Ascending aorta (tissue), 2 donors: Measurements from ENCODE around the gene SORCS2. TPM values are rescaled to one million over a fixed set of nuclear protein-coding genes. Genes with fewer than 3 reads are reported as not detected.

Experiments used
- DNase-seq, 2 donors: peaks; one replicate each; pipeline ENCODE4 v3.0.0-alpha.2; 2019; ENCODE audit warnings: low spot score in 2 of 2
- H3K27ac ChIP-seq, 2 donors: fragments of 200-600 bp; sonication (generic); one replicate each; pipeline ENCODE4 v1.5.1; 2016 to 2017; ENCODE audit warnings: mild to moderate bottlenecking in 1 of 2
- H3K27me3 ChIP-seq: fragments of 200-600 bp; sonication (generic); one replicate; pipeline ENCODE4 v1.5.1; 2017
- H3K36me3 ChIP-seq, 2 donors: fragments of 200-600 bp; sonication (generic); one replicate each; pipeline ENCODE4 v1.5.1; 2016
- H3K4me1 ChIP-seq, 2 donors: fragments of 200-600 bp; sonication (generic); one replicate each; pipeline ENCODE4 v1.5.1; 2016 to 2017; ENCODE audit warnings: mild to moderate bottlenecking in 1 of 2
- H3K4me3 ChIP-seq, 2 donors: fragments of 200-600 bp; sonication (generic); one replicate each; pipeline ENCODE4 v1.5.1; 2016 to 2017; ENCODE audit warnings: mild to moderate bottlenecking in 1 of 2
- H3K9me3 ChIP-seq, 2 donors: fragments of 200-600 bp; sonication (generic); one replicate each; pipeline ENCODE4 v1.5.1; 2016
- CTCF ChIP-seq, 3 experiments: fragments of 200-600 bp in 2 of 3; fragments of 450-650 bp in 1 of 3; sonication (generic) in 2 of 3; IDR thresholded peaks; one replicate each; pipeline ENCODE4 v1.5.1; 2016 to 2019; ENCODE audit warnings: antibody characterized with exemption in 3 of 3, mild to moderate bottlenecking in 1 of 3, moderate library complexity in 1 of 3
- intact Hi-C: fragments of 100-400 bp; cut with DNase I; formaldehyde crosslinking; loops from one replicate; pipeline ENCODE4 v1.15.1; 2023
- total RNA-seq: library from RNA; depleted of rRNA; stranded (reverse); fragments of >200 nt; gene quantifications from one replicate; pipeline ENCODE4 v1.1.0, GENCODE V29; 2016

The SORCS2 gene
- total RNA-seq, 1 donor from 2014 or later: 0.32 TPM

GRCh38 chr4:7236847-7237246 is 44.5 kb downstream of the SORCS2 start:
- no peaks in the 10 kb centered on the region for H3K9me3 ChIP-seq
- H3K36me3 ChIP-seq: no peaks in the 10 kb centered on the region
- H3K4me3 ChIP-seq: no peak overlapping the region
- TF ChIP-seq CTCF (IDR thresholded peaks at IDR 0.05): no peak
- intact Hi-C loops: no loop called here
- H3K27me3 ChIP-seq: no peaks in the 10 kb centered on the region
- no peak overlapping the region for H3K27ac ChIP-seq
- H3K4me1 ChIP-seq: peaks cover 0 to 4% of the 10 kb centered on the region in 2 donors
- DNase-seq: no peak

GRCh38 chr4:7237873-7238272 is 45.5 kb downstream of the SORCS2 start:
- H3K27me3 ChIP-seq: no peaks in the 10 kb centered on the region
- TF ChIP-seq CTCF (IDR thresholded peaks at IDR 0.05): no peak
- H3K36me3 ChIP-seq: no peaks in the 10 kb centered on the region
- peaks cover 0 to 4% of the 10 kb centered on the region in 2 donors for H3K4me1 ChIP-seq
- DNase-seq: no peak
- H3K9me3 ChIP-seq: no peaks in the 10 kb centered on the region
- no peak overlapping the region for H3K4me3 ChIP-seq
- H3K27ac ChIP-seq: no peak overlapping the region
- intact Hi-C loops: no loop called here

DNA sequence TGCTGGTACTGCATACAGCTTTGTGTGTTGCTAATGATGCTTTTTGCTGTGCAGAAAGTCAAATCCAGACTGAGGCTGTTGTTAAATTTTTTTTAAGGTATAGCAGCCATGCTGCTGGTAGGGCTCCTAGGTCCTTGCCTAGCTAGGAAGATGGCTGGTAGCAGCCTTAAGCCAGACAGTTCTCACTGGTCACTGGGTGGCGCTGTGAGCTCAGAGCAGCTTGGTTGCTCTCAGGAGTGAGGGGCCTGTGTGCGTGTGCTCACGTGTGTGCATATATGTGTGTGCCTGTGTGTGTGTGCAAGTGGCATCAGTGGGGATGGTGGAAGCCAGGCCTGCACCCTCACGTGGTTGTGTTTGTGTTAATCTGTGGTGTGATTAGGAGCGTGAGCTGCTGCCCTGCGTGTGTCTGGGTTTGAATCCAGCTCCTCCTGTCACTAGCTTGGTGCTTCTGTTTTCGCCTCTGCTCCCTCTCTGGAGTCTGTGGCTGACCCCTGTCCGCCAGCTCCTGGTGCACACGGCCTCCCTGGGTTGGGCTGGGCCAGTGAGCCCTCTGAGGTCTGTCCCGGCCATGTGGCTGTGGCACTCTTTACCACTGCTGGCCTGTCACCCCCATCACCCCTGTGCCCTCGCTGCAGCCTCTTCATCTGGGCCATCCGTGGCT is 46.1 kb downstream of the SORCS2 start:
- no peak overlapping the region for H3K27ac ChIP-seq
- no peak for TF ChIP-seq CTCF (IDR thresholded peaks at IDR 0.05)
- intact Hi-C loops: no loop called here

DNA sequence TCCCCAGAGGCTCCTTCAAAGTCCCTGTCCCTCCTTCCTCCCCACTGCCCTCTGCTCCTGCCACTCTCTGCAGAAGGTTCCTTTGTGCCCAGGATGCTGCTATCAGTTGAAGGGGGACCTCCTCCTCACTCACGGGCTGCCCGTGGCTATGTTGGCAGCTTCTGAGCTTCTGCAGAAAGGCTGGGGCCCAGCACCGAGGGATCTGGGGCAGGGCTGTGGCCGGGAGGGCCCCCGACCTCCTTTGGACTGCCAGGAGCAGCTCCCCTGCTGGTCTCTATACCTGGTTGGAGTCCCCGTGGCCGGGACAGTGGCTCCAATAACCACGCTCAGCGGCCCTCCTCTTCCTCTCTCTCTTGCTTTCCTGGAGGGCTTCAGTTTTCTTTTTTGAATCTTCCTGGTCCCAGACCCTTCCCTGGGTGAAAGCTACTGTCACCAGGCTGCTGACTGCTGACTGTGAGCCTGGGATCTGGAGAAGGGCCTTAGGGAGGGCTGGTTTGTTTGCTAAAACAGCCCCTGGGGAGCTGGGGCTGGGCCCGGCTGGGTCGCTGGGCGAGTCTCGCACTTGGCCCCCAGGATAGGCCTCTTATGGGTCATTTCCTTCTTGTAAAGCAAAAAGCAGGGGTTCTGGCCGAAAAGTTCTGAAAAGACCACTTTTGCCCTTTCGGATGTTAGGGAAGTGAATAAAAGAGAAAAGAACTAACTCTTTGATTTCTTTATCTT is 46.9 kb downstream of the SORCS2 start:
- no peaks in the 10 kb centered on the region for H3K27me3 ChIP-seq

More for the DNA sequence above, 46.1 kb downstream of the SORCS2 start:
- Histone ChIP-seq H3K4me1 (peaks cover 0 to 4% of the 10 kb centered on the region in 2 donors), H3K4me3 (no peak overlapping the region), H3K36me3 (no peaks in the 10 kb centered on the region), H3K9me3 (no peaks in the 10 kb centered on the region), H3K27me3 (no peaks in the 10 kb centered on the region)
- no peak for DNase-seq

GRCh38 chr4:7239844-7240243 is 47.5 kb downstream of the SORCS2 start:
- DNase-seq: no peak
- Histone ChIP-seq H3K4me1 (peaks cover 0 to 4% of the 10 kb centered on the region in 2 donors), H3K27me3 (no peaks in the 10 kb centered on the region), H3K36me3 (no peaks in the 10 kb centered on the region), H3K4me3 (no peak overlapping the region), H3K27ac (no peak overlapping the region), H3K9me3 (no peaks in the 10 kb centered on the region)
- TF ChIP-seq CTCF (IDR thresholded peaks at IDR 0.05): no peak
- intact Hi-C loops: no loop called here

More for the DNA sequence above, 46.9 kb downstream of the SORCS2 start:
- intact Hi-C loops: no loop called here
- Histone ChIP-seq H3K4me3 (no peak overlapping the region), H3K9me3 (no peaks in the 10 kb centered on the region), H3K4me1 (peaks cover 0 to 4% of the 10 kb centered on the region in 2 donors), H3K36me3 (no peaks in the 10 kb centered on the region), H3K27ac (no peak overlapping the region)
- DNase-seq: no peak
- TF ChIP-seq CTCF (IDR thresholded peaks at IDR 0.05): no peak
